Natural killer cell treated with Interleukin-12 subunit alpha and Interleukin-12 subunit beta and Interleukin-15 and Interleukin-18, amount 100 ng/mL, for 72 hours (primary cell): ENCODE results near the gene CCL25. TPM values are rescaled to one million over a fixed set of nuclear protein-coding genes. Genes with fewer than 3 reads are reported as not detected.
"Not testable (repeated sequence)": the region's sequence is repeated elsewhere in the genome, so short reads cannot be mapped to it uniquely, and the experiment has no call there.

Experiments used
- ATAC-seq, 2 donors: fragments of 150-1000 bp; cut with Tn5 transposase in 1 of 2; sonication (Bioruptor Pico), chemical (Tn5 transposase) in 1 of 2; 2 replicates each; pipeline ENCODE4 v1.10.0; 2021
- DNase-seq: peaks from one replicate; pipeline ENCODE4 v3.0.0; 2022; ENCODE audit warnings: low spot score
- H3K27ac Mint-ChIP-seq, 2 donors: 1 replicate in 1 of 2; 2 replicates in 1 of 2; pipeline ENCODE4 v1.8.0; 2022; ENCODE audit warnings: mixed read lengths in 2 of 2, mild to moderate bottlenecking in 1 of 2, moderate library complexity in 1 of 2
- H3K27me3 Mint-ChIP-seq, 2 donors: 1 replicate in 1 of 2; 2 replicates in 1 of 2; pipeline ENCODE4 v1.8.0; 2022; ENCODE audit warnings: mixed read lengths in 2 of 2
- H3K36me3 Mint-ChIP-seq: one replicate; pipeline ENCODE4 v1.8.0; 2022; ENCODE audit warnings: mixed read lengths
- H3K4me1 Mint-ChIP-seq, 2 donors: 1 replicate in 1 of 2; 2 replicates in 1 of 2; pipeline ENCODE4 v1.8.0; 2022; ENCODE audit warnings: low read depth in 2 of 2, mixed read lengths in 2 of 2, mild to moderate bottlenecking in 1 of 2
- H3K4me3 Mint-ChIP-seq: one replicate; pipeline ENCODE4 v1.8.0; 2022; ENCODE audit warnings: mixed read lengths
- H3K9me3 Mint-ChIP-seq: 2 replicates; pipeline ENCODE4 v1.8.0; 2022; ENCODE audit warnings: mixed read lengths
- total RNA-seq, 2 donors: library from RNA; stranded (reverse); gene quantifications; one replicate each; pipeline ENCODE4 v1.2.3, GENCODE V29; 2022

The CCL25 gene
- total RNA-seq, 2 donors from 2014 or later, result 0.71 TPM; not detected in 1

DNA sequence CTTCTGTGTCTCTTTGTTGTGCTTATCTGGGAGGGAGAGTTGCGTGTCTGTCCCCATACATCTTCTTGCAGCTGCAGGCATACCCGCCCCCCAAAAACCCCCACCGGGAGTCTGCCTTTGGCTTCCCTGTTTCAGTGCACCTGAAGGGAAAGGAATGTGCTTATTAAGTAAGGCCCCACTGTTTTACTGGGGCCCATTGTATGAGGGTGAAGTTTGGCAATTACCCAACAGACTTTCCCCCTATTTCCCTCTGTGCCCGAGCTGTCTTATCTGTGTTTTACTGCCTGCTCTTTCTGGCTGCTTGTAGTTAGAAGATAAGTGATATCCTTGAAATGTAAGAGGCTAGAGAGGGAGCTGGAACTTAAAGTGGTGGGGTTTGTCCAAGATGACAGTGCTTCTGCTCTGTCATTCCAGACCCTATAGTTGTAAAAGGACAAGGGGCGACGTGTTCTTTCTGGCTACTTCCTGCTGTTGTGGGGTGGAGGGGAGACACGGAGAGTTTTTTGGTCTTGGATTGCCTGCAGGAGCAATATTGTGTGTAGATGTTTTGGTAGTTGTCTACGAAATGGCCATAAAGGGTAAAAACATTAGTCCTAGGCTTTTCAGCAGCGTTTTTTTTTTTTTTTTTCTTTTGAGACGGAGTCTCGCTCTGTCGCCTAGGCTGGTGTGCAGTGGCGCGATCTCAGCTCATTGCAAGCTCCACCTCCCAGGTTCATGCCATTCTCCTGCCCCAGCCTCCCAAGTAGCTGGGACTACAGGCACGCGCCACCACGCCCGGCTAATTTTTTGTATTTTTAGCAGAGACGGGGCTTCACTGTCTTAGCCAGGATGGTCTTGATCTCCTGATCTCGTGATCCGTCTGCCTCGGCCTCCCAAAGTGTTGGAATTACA lies 19.0 kb upstream of the CCL25 start:
- not testable (repeated sequence) for H3K9me3 Mint-ChIP-seq, H3K36me3 Mint-ChIP-seq, H3K4me3 Mint-ChIP-seq, ATAC-seq, H3K27ac Mint-ChIP-seq, H3K4me1 Mint-ChIP-seq, DNase-seq
- H3K27me3 Mint-ChIP-seq, result peaks cover 7 to 16% of the 10 kb centered on the region in 2 donors

DNA sequence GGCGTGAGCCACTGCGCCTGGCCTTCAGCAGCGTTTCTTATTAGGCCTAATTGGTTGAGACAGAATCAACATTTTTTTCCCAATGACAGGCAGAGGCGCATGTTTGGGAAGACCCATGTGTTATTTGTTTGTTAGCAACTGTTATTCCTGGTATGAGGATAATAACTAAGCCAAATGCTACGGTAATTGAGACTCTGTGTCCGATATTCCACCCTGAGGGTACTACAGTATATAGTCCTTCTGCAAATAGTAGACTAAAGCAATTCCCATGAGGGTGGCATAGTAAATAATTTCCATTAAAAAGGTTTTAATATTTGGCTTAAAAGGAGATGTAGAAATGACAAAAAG lies 18.4 kb upstream of the CCL25 start:
- H3K4me1 Mint-ChIP-seq, result no peaks in the 10 kb centered on the region
- DNase-seq, result no peak
- H3K27me3 Mint-ChIP-seq, result peaks cover 7 to 16% of the 10 kb centered on the region in 2 donors
- no peaks in the 10 kb centered on the region for H3K9me3 Mint-ChIP-seq
- no peak for ATAC-seq
- no peaks in the 10 kb centered on the region for H3K36me3 Mint-ChIP-seq
- H3K27ac Mint-ChIP-seq, result no peak overlapping the region
- no peak overlapping the region for H3K4me3 Mint-ChIP-seq

DNA sequence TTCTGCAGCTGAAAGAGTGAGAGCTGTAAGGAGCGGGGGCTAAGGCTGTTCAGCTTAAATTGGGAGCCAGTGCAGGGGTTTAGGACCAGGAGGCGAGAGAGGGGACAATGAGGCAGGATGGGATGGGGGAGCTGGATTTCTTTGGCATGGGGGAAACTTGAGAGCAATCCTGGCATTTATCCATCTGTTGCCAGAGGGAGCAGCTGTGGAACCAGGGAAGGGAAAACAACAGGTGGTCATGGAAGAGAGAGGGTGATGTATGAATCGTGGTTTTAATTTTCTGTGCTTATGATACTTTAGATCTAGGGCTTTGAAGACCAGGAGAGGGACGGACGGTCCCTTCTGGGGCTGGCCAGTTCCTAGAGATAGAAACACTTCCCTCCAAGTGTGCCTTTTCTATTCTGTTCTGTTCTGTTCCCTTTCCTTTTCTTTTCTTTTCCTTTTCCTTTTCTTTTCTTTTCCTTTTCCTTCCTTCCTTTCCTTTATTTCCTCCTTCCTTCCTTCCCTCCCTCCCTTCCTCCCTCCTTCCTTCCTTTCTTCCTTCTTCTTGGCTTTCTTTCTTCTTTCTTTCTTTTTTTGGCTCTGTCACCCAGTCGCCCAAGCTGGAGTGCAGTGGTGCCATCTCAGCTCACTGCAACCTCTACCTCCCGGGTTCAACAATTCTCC lies 16.0 kb upstream of the CCL25 start:
- Mint-ChIP-seq H3K36me3 (no peaks in the 10 kb centered on the region), H3K4me3 (no peak overlapping the region), H3K27me3 (peaks cover 7 to 16% of the 10 kb centered on the region in 2 donors), H3K27ac (no peak overlapping the region), H3K9me3 (no peaks in the 10 kb centered on the region), H3K4me1 (peaks cover 0 to 2% of the 10 kb centered on the region in 2 donors)
- DNase-seq (no peak), ATAC-seq (no peak)

DNA sequence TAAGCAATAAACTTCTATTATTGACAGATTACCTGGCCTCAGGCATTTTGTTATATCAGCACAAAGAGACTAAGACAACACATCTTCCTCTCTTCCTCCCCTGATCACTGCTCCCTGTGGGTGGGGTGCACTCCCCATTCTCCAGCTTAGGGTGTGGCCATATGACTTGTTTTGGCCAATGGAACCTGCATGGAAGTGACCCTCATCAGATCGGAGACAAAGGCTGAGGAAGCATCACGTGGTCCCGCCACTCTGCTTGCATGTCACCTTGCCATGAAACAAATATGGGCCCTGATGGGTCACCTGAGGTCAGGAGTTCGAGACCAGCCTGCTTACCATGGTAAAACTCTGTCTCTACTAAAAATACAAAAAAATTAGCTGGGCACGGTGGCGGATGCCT lies 13.7 kb upstream of the CCL25 start:
- DNase-seq (no peak), ATAC-seq (no peak)
- Mint-ChIP-seq H3K27ac (no peak overlapping the region), H3K36me3 (no peaks in the 10 kb centered on the region), H3K4me3 (no peak overlapping the region), H3K27me3 (peaks cover 4 to 16% of the 10 kb centered on the region in 2 donors), H3K9me3 (no peaks in the 10 kb centered on the region), H3K4me1 (peaks cover 0 to 3% of the 10 kb centered on the region in 2 donors)

DNA sequence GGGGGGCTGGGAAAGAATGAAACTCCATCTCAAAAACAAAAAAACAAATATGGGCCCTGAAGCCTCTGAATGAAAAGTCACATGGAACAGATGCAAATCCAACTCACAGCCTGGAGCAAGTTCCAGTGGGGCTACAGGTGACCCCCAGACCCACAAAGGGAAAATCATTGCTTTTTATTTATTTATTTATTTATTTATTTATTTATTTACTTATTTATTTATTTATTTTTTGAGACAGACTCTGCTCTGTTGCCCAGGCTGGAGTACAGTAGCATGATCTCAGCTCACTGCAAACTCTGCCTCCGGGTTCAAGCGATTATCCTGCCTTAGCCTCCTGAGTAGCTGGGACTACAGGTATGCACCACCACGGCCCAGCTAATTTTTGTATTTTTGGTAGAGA lies 13.3 kb upstream of the CCL25 start:
- no peak for DNase-seq
- Mint-ChIP-seq H3K27ac (no peak overlapping the region), H3K4me3 (no peak overlapping the region), H3K9me3 (no peaks in the 10 kb centered on the region), H3K4me1 (peaks cover 0 to 3% of the 10 kb centered on the region in 2 donors), H3K27me3 (peaks cover 4 to 16% of the 10 kb centered on the region in 2 donors), H3K36me3 (no peaks in the 10 kb centered on the region)
- ATAC-seq, result no peak

DNA sequence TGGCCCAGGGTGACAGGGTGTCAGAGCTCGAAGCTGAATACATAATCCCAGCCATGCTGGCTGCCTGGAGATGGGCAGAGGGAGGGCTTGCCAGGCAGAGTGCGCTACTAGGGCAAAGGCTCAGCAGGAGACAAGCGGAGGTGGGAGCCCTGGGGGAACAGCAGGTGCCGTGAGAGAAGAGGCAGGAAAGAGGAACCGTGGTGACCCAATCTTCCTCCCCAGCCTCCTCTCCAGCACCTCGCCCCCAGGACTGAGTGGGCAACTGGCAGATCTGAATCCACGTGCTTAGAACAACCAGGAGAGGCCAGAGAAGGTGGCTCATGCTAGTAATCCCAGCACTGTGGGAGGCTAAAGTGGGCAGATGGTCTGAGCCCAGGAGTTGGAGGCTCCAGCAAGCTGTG lies 11.0 kb upstream of the CCL25 start:
- Mint-ChIP-seq H3K27me3 (peaks cover 4 to 10% of the 10 kb centered on the region in 2 donors), H3K27ac (no peak overlapping the region), H3K9me3 (no peaks in the 10 kb centered on the region), H3K36me3 (no peaks in the 10 kb centered on the region), H3K4me3 (no peak overlapping the region), H3K4me1 (peaks cover 0 to 3% of the 10 kb centered on the region in 2 donors)
- no peak for DNase-seq
- ATAC-seq, result no peak

DNA sequence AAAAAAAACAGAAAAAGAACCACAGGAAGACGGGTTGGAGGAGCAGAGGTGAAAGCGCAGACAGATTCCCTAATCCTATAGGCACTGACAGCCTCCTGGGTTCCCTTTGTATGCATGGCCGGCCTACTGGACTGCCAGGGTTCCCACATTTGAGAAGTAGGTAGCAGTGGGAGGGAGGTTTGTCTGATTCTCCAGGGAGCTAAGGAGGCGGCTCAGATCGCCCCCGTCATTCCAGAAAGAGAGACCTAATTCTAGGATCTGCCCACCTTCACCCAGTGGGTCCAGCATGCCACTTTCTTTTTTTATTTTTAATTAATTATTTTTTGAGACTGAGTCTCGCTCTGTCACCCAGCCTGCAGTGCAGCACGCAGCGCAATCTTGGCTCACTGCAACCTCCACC lies 9.7 kb upstream of the CCL25 start:
- H3K4me3 Mint-ChIP-seq, result no peak overlapping the region
- DNase-seq (no peak), ATAC-seq (no peak)
- H3K27ac Mint-ChIP-seq, result no peak overlapping the region
- H3K36me3 Mint-ChIP-seq, result no peaks in the 10 kb centered on the region
- peaks cover 0 to 2% of the 10 kb centered on the region in 2 donors for H3K27me3 Mint-ChIP-seq
- no peaks in the 10 kb centered on the region for H3K9me3 Mint-ChIP-seq
- H3K4me1 Mint-ChIP-seq, result peaks cover 0 to 6% of the 10 kb centered on the region in 2 donors

DNA sequence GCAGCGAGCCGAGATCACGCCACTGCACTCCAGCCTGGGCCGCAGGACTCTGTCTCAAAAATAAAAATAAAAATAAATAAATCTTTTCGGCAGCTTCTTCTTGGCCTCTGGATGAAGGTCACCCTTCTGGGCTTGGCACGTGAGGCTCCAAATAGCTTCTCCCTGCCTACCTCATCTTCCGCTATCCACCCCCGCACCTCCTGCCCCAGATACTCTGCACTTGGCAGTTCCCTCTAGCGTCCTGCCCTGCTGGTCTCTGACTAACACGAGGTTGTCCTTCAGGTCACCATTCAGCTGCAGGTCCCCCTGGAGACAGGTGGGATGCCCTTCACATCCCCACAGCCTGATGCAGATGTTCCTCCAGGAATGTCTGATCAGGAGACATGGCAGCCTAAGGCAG lies 8.5 kb upstream of the CCL25 start:
- no peaks in the 10 kb centered on the region for H3K36me3 Mint-ChIP-seq
- DNase-seq, result no peak
- H3K27me3 Mint-ChIP-seq, result peaks cover 0 to 2% of the 10 kb centered on the region in 2 donors
- peaks cover 0 to 6% of the 10 kb centered on the region in 2 donors for H3K4me1 Mint-ChIP-seq
- no peak overlapping the region for H3K4me3 Mint-ChIP-seq
- ATAC-seq, result no peak
- H3K9me3 Mint-ChIP-seq, result no peaks in the 10 kb centered on the region
- H3K27ac Mint-ChIP-seq, result no peak overlapping the region

DNA sequence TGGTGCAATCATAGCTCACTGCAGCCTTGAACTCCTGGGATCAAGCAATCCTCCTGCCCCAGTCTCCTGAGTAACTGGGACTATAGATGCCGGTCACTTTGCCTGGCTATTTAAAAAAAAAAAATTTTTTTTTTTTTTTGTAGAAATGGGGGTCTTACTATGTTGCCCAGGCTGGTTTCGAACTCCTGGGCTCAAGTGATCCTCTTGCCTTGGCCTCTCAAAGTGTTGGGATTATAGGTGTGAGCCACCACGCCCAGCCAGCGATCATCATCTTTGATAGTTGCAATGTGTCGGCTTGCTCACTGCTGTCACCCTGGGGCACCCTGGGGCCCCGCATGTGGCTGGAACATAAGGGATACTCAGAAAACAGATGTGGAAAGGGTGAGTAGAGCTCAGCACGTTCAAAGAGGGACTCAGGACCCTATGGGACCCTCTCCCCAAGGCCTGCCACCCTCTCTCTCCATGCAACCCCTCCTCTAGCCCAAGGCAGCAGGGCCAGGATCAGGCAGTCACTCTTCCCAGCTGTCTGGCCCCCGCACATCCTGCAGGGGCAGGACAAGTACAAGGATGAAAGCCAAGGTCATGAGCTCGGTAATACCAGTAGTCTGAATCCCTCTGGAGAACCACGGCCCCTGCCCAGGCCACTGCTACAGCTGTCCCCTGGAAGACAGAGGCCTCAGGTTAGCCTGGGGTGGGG lies 6.5 kb upstream of the CCL25 start:
- Mint-ChIP-seq H3K9me3 (no peaks in the 10 kb centered on the region), H3K36me3 (no peaks in the 10 kb centered on the region), H3K27me3 (peaks cover 0 to 2% of the 10 kb centered on the region in 2 donors), H3K27ac (no peak overlapping the region), H3K4me1 (peaks cover 0 to 10% of the 10 kb centered on the region in 2 donors), H3K4me3 (no peak overlapping the region)
- ATAC-seq (no peak), DNase-seq (no peak)

DNA sequence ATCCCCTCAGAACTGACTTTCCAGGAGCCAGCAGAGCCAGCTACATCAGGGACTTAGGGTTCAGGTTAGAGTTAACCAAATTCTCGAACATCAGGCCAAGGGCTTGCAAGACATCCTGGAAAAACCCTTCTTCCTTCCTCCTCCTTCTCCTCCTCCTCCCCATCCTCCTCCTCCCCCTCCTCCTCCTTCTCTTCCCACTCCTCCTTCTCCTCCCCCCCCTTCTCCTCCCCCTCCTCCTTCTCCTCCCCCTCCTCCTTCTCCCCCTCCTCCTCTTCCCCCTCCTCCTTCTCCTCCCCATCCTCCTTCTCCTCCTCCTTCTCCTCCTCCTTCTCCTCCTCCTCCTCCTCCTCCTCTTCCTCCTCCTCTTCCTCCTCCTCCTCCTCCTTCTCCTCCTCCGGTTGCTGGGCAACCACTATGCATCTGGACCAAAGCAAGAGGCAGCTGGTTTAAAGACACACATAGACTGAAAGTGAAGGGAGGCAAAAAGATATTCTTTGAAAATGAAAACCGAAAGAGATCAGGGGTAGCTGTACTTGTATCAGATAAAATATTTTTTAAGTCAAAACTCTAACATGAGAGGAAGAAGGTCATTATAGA lies 5.9 kb upstream of the CCL25 start:
- DNase-seq, result no peak
- no peak overlapping the region for H3K4me3 Mint-ChIP-seq
- no peak overlapping the region for H3K27ac Mint-ChIP-seq
- no peaks in the 10 kb centered on the region for H3K36me3 Mint-ChIP-seq
- peaks cover 0 to 2% of the 10 kb centered on the region in 2 donors for H3K27me3 Mint-ChIP-seq
- no peak for ATAC-seq
- no peaks in the 10 kb centered on the region for H3K9me3 Mint-ChIP-seq
- H3K4me1 Mint-ChIP-seq, result peaks cover 0 to 9% of the 10 kb centered on the region in 2 donors

DNA sequence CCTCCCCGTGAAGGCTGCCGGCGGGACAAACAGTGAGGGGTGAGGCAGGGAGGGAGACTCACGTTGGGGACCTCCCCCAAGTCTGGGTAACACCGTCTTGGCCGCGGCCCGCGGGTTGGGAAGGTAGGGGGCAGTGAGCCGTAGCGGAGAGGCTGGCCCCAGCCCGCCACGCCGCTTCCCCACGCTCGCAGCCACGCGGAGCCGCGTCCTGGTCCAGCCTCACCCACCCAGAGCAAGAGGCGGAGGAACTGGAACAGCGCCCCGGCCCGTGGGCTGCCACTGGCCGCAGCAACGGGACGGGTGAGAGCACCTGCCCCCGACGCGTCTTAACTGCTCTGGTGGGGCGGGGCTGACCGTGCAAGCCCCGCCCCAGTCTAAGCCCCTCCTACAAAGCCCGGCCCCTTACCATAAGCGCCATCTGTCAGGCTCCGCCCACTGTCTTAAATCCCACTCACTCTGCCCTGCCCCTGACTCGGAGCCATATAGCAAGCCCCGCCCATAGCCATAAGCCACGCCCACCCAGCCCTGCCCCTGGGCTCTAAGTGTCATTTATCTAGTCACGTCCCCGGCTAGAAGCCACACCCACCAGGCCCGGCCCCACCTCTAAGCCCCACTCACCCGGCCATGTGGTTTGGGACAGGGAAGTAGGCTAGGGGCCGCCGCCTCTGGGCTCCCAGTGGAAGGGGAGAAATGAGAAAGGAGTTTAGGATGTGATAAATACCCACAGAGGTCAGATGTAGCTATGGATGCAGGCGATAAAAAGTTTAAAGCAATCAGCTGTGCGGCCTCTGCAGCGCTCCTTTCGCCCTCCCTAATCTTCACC lies 2.1 kb upstream of the CCL25 start:
- H3K4me3 Mint-ChIP-seq, result peak overlapping the region; percentile 63

DNA sequence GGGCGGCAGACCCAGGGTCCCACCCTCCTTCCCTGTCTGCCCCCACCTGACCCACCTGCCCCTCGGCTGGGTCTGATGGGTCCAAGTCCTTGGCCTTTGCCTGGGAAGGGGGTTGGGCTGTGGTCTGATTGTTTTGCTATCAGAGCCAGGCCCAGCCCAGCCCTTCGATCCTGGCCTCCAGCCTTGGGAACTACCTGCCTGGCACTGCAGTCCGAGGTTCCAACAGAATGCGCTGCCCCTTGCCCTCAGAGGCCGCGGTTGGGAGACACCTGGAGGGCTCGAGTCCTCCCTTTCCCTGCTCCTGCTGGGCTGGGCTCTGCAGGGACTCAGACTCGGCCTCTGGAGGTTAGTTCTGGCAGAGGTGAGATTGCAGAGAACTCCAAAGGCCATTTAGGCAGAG lies 1.6 kb downstream of the CCL25 start:
- Mint-ChIP-seq H3K4me1 (peaks cover 7 to 19% of the 10 kb centered on the region in 2 donors), H3K27me3 (no peaks in the 10 kb centered on the region), H3K4me3 (no peak overlapping the region), H3K9me3 (no peaks in the 10 kb centered on the region), H3K36me3 (no peaks in the 10 kb centered on the region), H3K27ac (no peak overlapping the region)
- DNase-seq (no peak), ATAC-seq (no peak)

More for the DNA sequence above, 2.1 kb upstream of the CCL25 start:
- Mint-ChIP-seq H3K9me3 (no peaks in the 10 kb centered on the region), H3K27me3 (peaks cover 0 to 2% of the 10 kb centered on the region in 2 donors), H3K4me1 (peaks cover 7 to 22% of the 10 kb centered on the region in 2 donors), H3K27ac (peak overlapping the region in 1 of 2 donors; percentile 76), H3K36me3 (no peaks in the 10 kb centered on the region)
- ATAC-seq (peak; percentile 97 to 98), DNase-seq (peak; percentile 92)

DNA sequence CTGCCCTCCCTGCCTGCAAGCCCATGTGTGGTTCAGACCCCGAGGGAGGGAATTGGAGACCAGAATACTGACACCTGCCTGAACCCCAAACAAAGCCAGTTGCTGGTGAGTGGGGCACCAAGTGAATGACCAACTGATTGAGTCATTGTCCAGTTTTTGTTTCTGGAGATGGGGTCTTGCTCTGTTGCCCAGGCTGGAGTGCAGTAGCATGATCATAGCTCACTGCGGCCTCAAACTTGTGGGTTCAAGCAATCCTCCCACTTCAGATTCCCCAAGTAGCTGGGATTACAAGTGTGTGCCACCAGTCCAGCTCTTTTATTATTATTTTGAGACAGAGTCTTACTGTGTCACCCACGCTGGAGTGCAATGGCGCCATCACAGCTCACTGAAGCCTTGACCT lies 4.0 kb downstream of the CCL25 start:
- Mint-ChIP-seq H3K9me3 (no peaks in the 10 kb centered on the region), H3K4me3 (no peak overlapping the region), H3K27ac (no peak overlapping the region), H3K4me1 (peaks cover 7 to 14% of the 10 kb centered on the region in 2 donors), H3K36me3 (no peaks in the 10 kb centered on the region), H3K27me3 (no peaks in the 10 kb centered on the region)
- DNase-seq (no peak), ATAC-seq (no peak)
